PC-3 (cell line): ENCODE data around the gene CD1B. TPM values are rescaled to one million over a fixed set of nuclear protein-coding genes. Genes with fewer than 3 reads are reported as not detected.

Source experiments
- ATAC-seq: fragments of 200-7000 bp; cut with Tn5 transposase; 2 replicates; pipeline ENCODE4 v1.9.1; 2020; ENCODE audit warnings: mild to moderate bottlenecking, moderate library complexity
- BruUV-seq: library from RNA; stranded (reverse); fragments of 400-500 nt; replicated peaks from 2 replicates; lab custom pipeline; 2021; lab: Mats Ljungman, UMichigan
- CTCF ChIA-PET: fragments of 300-600 bp; sonication (Branson Sonifier 250); formaldehyde crosslinking; loops from one replicate; lab custom pipeline; 2022; ENCODE audit warnings: antibody characterized with exemption; lab: Charles Lee
- POLR2A ChIA-PET: fragments of 300-600 bp; sonication (Branson Sonifier 250); formaldehyde crosslinking; loops from one replicate; lab custom pipeline; 2022; ENCODE audit warnings: antibody characterized with exemption; ENCODE audit not compliant: unreplicated experiment; lab: Charles Lee
- DNase-seq: peaks from one replicate; pipeline ENCODE4 v3.0.0-alpha.2; 2015
- H2AFZ ChIP-seq: fragments of 300-600 bp; sonication (generic); 2 replicates; pipeline ENCODE4 v1.6.0; 2016; ENCODE audit warnings: antibody characterized with exemption, low read length
- H3F3A ChIP-seq: fragments of 300-600 bp; sonication (generic); one replicate; pipeline ENCODE4 v1.6.0; 2017; ENCODE audit warnings: antibody characterized with exemption, low read length, control low read depth, mild to moderate bottlenecking; ENCODE audit not compliant: unreplicated experiment
- H3K27ac ChIP-seq: fragments of 300-600 bp; sonication (generic); 2 replicates; pipeline ENCODE4 v1.5.1; 2016; ENCODE audit warnings: mild to moderate bottlenecking, low read length
- H3K27me3 ChIP-seq: fragments of 300-600 bp; sonication (generic); 2 replicates; pipeline ENCODE4 v1.6.1; 2016; ENCODE audit warnings: low read length, mixed read lengths
- H3K36me3 ChIP-seq: fragments of 300-600 bp; sonication (generic); 2 replicates; pipeline ENCODE4 v1.6.1; 2016; ENCODE audit warnings: low read depth, mixed run types, low read length, mixed read lengths
- H3K4me1 ChIP-seq: fragments of 300-600 bp; sonication (generic); 2 replicates; pipeline ENCODE4 v1.5.1; 2016; ENCODE audit warnings: low read length; ENCODE audit not compliant: insufficient read depth
- H3K4me2 ChIP-seq: fragments of 300-600 bp; sonication (generic); 2 replicates; pipeline ENCODE4 v1.6.0; 2016; ENCODE audit warnings: low read length
- H3K4me3 ChIP-seq: fragments of 300-600 bp; sonication (generic); 2 replicates; pipeline ENCODE4 v1.5.1; 2016; ENCODE audit warnings: mild to moderate bottlenecking, low read length, mixed read lengths
- H3K79me2 ChIP-seq: fragments of 300-600 bp; sonication (generic); 2 replicates; pipeline ENCODE4 v1.6.1; 2017; ENCODE audit warnings: low read length, mixed read lengths
- H3K9ac ChIP-seq: fragments of 300-600 bp; sonication (generic); 2 replicates; pipeline ENCODE4 v1.6.0; 2016; ENCODE audit warnings: mild to moderate bottlenecking, low read length
- H3K9me2 ChIP-seq: fragments of 300-600 bp; sonication (generic); replicated peaks from 2 replicates; pipeline ENCODE4 v1.6.1; 2016; ENCODE audit warnings: mixed run types, low read length, mixed read lengths
- H3K9me3 ChIP-seq: fragments of 300-600 bp; sonication (generic); 2 replicates; pipeline ENCODE4 v1.6.1; 2016; ENCODE audit warnings: low read length, mixed read lengths
- H4K20me1 ChIP-seq: fragments of 300-600 bp; sonication (generic); 2 replicates; pipeline ENCODE4 v1.6.1; 2016; ENCODE audit warnings: low read length, mixed read lengths
- EZH2 ChIP-seq: fragments of 300-600 bp; sonication (generic); IDR thresholded peaks from one replicate; pipeline ENCODE4 v1.6.1; 2017; ENCODE audit warnings: antibody characterized with exemption, mild to moderate bottlenecking, low read length; ENCODE audit not compliant: unreplicated experiment
- EZH2phosphoT487 ChIP-seq: fragments of 300-600 bp; sonication (generic); IDR thresholded peaks from 2 replicates; pipeline ENCODE4 v1.6.1; 2018; ENCODE audit warnings: mild to moderate bottlenecking, antibody characterized with exemption, low read length, borderline replicate concordance
- intact Hi-C: fragments of 100-400 bp; cut with micrococcal nuclease; formaldehyde crosslinking; loops from 2 replicates; pipeline ENCODE4 v1.9.0; 2023
- total RNA-seq: library from RNA; depleted of rRNA; stranded (reverse); fragments of >200 nt; gene quantifications from 2 replicates; pipeline ENCODE4 v1.2.3, GENCODE V29; 2014
- TF ChIP-seq, protein P1 (sequence below): fragments of 300-600 bp; sonication (generic); conservative IDR thresholded peaks from 2 replicates; pipeline ENCODE4 v1.5.1; 2017; ENCODE audit warnings: antibody characterized with exemption, low read depth, mild to moderate bottlenecking, low read length

CD1B gene
- total RNA-seq, 1 experiment from 2014 or later, result not detected

DNA sequence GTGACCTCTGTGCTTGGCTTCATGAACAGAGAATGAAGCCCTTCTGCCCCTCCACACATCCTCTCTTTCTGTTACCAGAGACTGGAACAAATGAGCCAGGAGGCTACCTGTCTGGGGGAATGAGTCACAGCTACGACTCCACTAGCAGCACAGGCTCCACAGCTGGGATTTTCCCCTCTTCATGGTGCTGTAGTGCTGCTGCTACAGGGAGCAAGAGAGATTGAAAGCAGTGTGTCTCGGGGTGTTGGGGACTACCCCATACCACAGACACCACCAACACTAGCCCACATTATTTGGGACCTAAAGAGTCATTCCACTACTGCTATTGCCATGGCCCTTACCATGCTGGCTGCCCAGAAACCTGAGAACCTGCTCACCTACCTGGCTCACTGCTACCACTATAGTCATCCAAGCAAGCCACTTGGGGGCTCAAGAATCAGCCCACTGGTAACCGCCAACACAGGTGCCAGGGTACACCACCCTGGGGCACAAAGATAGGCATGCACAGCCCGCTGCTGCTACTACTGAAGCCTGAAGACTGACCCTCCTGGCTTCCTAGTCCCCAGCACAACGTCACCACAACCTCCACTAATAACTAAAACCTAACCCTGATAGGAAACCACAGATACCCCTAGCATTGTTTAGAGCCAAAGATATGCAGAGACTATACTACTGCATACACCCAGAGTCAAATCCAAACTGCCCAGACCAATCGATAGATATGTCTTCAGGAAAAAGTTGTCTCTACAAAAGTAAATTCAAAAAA lies 40.0 kb upstream of the CD1B start:
- intact Hi-C loops, result no loop called here
- Histone ChIP-seq H3K27me3 (no peaks in the 10 kb centered on the region), H3K9ac (no peak overlapping the region), H2AFZ (no peak overlapping the region), H3K27ac (no peak overlapping the region), H4K20me1 (no peaks in the 10 kb centered on the region), H3K36me3 (no peaks in the 10 kb centered on the region), H3K4me2 (no peak overlapping the region), H3F3A (no peaks in the 10 kb centered on the region), H3K4me3 (no peak overlapping the region), H3K79me2 (no peaks in the 10 kb centered on the region), H3K4me1 (no peaks in the 10 kb centered on the region), H3K9me3 (no peaks in the 10 kb centered on the region; the same call in none of the 2 replicates), H3K9me2 (no peaks in the 10 kb centered on the region)
- POLR2A ChIA-PET, result no interaction called here
- no peak for TF ChIP-seq EZH2
- TF ChIP-seq EZH2phosphoT487, result no peak
- TF ChIP-seq, protein P1, sequence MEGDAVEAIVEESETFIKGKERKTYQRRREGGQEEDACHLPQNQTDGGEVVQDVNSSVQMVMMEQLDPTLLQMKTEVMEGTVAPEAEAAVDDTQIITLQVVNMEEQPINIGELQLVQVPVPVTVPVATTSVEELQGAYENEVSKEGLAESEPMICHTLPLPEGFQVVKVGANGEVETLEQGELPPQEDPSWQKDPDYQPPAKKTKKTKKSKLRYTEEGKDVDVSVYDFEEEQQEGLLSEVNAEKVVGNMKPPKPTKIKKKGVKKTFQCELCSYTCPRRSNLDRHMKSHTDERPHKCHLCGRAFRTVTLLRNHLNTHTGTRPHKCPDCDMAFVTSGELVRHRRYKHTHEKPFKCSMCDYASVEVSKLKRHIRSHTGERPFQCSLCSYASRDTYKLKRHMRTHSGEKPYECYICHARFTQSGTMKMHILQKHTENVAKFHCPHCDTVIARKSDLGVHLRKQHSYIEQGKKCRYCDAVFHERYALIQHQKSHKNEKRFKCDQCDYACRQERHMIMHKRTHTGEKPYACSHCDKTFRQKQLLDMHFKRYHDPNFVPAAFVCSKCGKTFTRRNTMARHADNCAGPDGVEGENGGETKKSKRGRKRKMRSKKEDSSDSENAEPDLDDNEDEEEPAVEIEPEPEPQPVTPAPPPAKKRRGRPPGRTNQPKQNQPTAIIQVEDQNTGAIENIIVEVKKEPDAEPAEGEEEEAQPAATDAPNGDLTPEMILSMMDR, result no peak
- DNase-seq (no peak), ATAC-seq (no peak)
- no TSS peak for BruUV-seq
- CTCF ChIA-PET, result no interaction called here

DNA sequence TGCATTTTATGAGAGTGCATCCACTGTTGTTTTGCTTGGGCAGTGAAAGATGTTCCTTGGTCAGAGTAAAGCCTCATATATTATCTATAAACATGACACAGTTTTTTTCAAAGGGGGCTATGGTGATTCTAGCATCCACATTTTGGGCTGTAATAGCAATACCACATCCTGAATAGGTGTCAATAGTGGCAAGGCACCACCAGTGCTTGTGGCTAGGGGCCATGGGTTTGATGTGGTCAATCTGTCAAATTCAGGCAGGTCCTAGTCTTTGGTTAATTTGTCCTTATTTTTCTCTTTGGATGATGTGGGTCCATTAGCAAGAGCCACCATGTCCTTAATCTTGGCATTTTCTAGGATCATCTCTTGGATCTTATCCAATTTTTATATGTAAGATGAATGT lies 35.5 kb upstream of the CD1B start:
- DNase-seq, result no peak
- Histone ChIP-seq H3F3A (no peaks in the 10 kb centered on the region), H3K79me2 (no peaks in the 10 kb centered on the region), H3K27me3 (no peaks in the 10 kb centered on the region), H3K9me3 (no peaks in the 10 kb centered on the region; the same call in none of the 2 replicates), H3K4me2 (no peak overlapping the region), H2AFZ (no peak overlapping the region), H3K4me3 (no peak overlapping the region), H3K9ac (no peak overlapping the region), H3K4me1 (no peaks in the 10 kb centered on the region), H3K9me2 (no peaks in the 10 kb centered on the region), H4K20me1 (no peaks in the 10 kb centered on the region), H3K36me3 (no peaks in the 10 kb centered on the region), H3K27ac (no peak overlapping the region)
- ChIA-PET CTCF (no interaction called here), POLR2A (no interaction called here)
- intact Hi-C loops, result no loop called here
- BruUV-seq, result no TSS peak
- ATAC-seq, result no peak
- TF ChIP-seq EZH2 (no peak), EZH2phosphoT487 (no peak)
- TF ChIP-seq, protein P1, result no peak

DNA sequence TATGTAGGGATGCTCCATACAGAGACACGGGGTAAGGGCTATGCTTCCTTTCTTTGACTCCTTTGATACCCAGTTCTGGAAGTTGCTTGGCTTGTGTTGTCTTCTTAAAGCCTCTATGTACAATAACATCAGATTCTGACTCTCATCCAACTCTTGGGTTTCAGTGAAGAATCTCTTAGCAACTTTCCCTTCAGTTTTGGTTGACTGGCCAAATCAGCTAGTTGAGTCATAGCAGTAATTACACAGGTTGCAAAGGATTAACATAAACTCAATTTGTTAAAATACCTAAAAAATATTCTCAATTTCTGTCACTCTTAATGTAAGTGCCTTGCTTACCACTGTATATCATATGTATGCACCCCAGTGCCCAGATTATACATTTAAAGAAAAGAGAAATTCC lies 31.6 kb upstream of the CD1B start:
- CTCF ChIA-PET, result no interaction called here
- POLR2A ChIA-PET, result no interaction called here
- Histone ChIP-seq H3K27me3 (no peaks in the 10 kb centered on the region), H3K36me3 (no peaks in the 10 kb centered on the region), H3F3A (no peaks in the 10 kb centered on the region), H3K9me2 (no peaks in the 10 kb centered on the region), H3K4me2 (no peak overlapping the region), H3K79me2 (no peaks in the 10 kb centered on the region), H3K4me1 (no peaks in the 10 kb centered on the region), H3K27ac (no peak overlapping the region), H4K20me1 (no peaks in the 10 kb centered on the region), H3K9ac (no peak overlapping the region), H2AFZ (no peak overlapping the region), H3K4me3 (no peak overlapping the region), H3K9me3 (no peaks in the 10 kb centered on the region)
- TF ChIP-seq EZH2phosphoT487, result no peak
- TF ChIP-seq, protein P1, result no peak
- TF ChIP-seq EZH2, result no peak
- DNase-seq (no peak), ATAC-seq (no peak)
- no TSS peak for BruUV-seq
- intact Hi-C loops, result no loop called here
